DND-41 (cell line): ENCODE results near the gene PLXNA4.

Experiments
- ATAC-seq: fragments of 200-7000 bp; cut with Tn5 transposase; 3 replicates; pipeline ENCODE4 v1.9.1; 2021; ENCODE audit warnings: low read depth; ENCODE audit not compliant: insufficient read depth
- DNase-seq: peaks from one replicate; pipeline ENCODE4 v3.0.0-alpha.2; 2020
- H2AFZ ChIP-seq: 2 replicates; pipeline ENCODE4 v1.6.0; 2012; ENCODE audit warnings: low read depth, low read length
- H3K27ac ChIP-seq: 2 replicates; pipeline ENCODE4 v1.5.1; 2012; ENCODE audit warnings: low read length, inconsistent platforms
- H3K27me3 ChIP-seq: fragments of 200-600 bp; sonication (generic); 2 replicates; pipeline ENCODE4 v1.6.0; 2012; ENCODE audit warnings: low read length, mild to moderate bottlenecking, inconsistent platforms; ENCODE audit not compliant: insufficient read depth, poor library complexity
- H3K36me3 ChIP-seq: 2 replicates; pipeline ENCODE4 v1.5.1; 2012; ENCODE audit warnings: low read length, inconsistent platforms; ENCODE audit not compliant: insufficient read depth
- H3K4me1 ChIP-seq: 2 replicates; pipeline ENCODE4 v1.5.1; 2012; ENCODE audit warnings: mild to moderate bottlenecking, low read length; ENCODE audit not compliant: insufficient read depth
- H3K4me2 ChIP-seq: 2 replicates; pipeline ENCODE4 v1.6.0; 2012; ENCODE audit warnings: mild to moderate bottlenecking, moderate library complexity, low read length, inconsistent platforms; ENCODE audit not compliant: insufficient read depth
- H3K4me3 ChIP-seq, 2 experiments: fragments of 200-600 bp in 1 of 2; shearing (Covaris generic) in 1 of 2; 2 replicates each; pipeline ENCODE4 v1.5.1; 2012 to 2016; ENCODE audit warnings: inconsistent platforms in 2 of 2, low read length in 2 of 2, mild to moderate bottlenecking in 2 of 2, low read depth in 1 of 2, moderate library complexity in 1 of 2
- H3K79me2 ChIP-seq: 2 replicates; pipeline ENCODE4 v1.6.0; 2012; ENCODE audit warnings: low read length, inconsistent platforms; ENCODE audit not compliant: insufficient read depth
- H3K9ac ChIP-seq: 2 replicates; pipeline ENCODE4 v1.6.0; 2012; ENCODE audit warnings: low read depth, mild to moderate bottlenecking, inconsistent platforms, low read length, moderate library complexity
- H3K9me3 ChIP-seq: 2 replicates; pipeline ENCODE4 v1.5.1; 2012; ENCODE audit warnings: low read length, moderate library complexity, mild to moderate bottlenecking, inconsistent platforms; ENCODE audit not compliant: insufficient read depth, severe bottlenecking
- H4K20me1 ChIP-seq: 2 replicates; pipeline ENCODE4 v1.6.0; 2012; ENCODE audit warnings: low read length; ENCODE audit not compliant: insufficient read depth
- CTCF ChIP-seq: IDR thresholded peaks from 2 replicates; pipeline ENCODE4 v1.5.1; 2012; ENCODE audit warnings: borderline replicate concordance, low read length, moderate library complexity, mild to moderate bottlenecking; ENCODE audit not compliant: poor library complexity, severe bottlenecking; ENCODE audit errors: extremely low read depth
- EZH2 ChIP-seq: IDR thresholded peaks from 3 replicates; pipeline ENCODE4 v1.6.1; 2012; ENCODE audit warnings: borderline replicate concordance, low read depth, mild to moderate bottlenecking, moderate library complexity, low read length, inconsistent platforms; ENCODE audit not compliant: severe bottlenecking

Gene PLXNA4

DNA sequence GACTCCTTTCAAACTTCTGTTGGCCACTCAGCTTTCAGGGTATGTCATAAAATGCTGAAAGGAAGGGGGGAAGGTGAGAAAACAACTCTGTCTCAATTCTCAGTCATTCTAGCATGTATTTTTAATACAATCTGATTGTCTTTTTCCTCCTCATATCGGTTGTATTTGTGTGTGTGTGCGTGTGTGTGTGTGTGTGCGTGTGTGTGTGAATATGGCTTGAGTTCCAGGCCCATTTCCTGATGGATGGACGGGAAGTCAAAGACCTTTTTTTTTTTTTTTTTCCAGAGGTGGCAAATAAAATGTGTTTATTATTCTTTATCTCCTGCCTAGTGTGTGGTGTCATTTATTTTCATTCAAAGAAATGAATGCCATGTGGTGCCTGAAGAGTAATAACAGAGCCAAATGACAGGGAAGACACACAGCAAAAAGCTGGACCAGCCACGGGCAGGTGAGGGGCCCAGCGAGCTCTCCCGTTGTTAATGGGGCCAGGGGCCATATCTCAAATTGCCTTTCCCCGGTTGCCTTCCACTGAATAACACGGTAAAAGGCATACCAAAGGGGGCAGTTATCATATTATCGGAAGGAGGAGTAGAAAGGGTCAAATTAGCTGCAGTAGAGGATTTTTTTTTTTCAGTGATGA is 3.1 kb upstream of the PLXNA4 start:
- Histone ChIP-seq H3K4me2 (no peak overlapping the region), H3K9ac (no peak overlapping the region), H3K4me1 (no peaks in the 10 kb centered on the region), H4K20me1 (no peaks in the 10 kb centered on the region), H3K27ac (no peak overlapping the region), H3K27me3 (peaks cover 7% of the 10 kb centered on the region), H3K9me3 (no peaks in the 10 kb centered on the region), H3K4me3 (no peak overlapping the region), H3K79me2 (no peaks in the 10 kb centered on the region), H3K36me3 (no peaks in the 10 kb centered on the region), H2AFZ (no peak overlapping the region)
- DNase-seq (no peak), ATAC-seq (no peak)
- TF ChIP-seq EZH2, result no peak
- TF ChIP-seq CTCF, result no peak

GRCh38 chr7:132578826-132579225 is 2.6 kb upstream of the PLXNA4 start:
- Histone ChIP-seq H2AFZ (no peak overlapping the region), H3K4me3 (no peak overlapping the region), H3K27me3 (peaks cover 13% of the 10 kb centered on the region), H3K9me3 (no peaks in the 10 kb centered on the region), H3K9ac (no peak overlapping the region), H3K79me2 (no peaks in the 10 kb centered on the region), H4K20me1 (no peaks in the 10 kb centered on the region), H3K4me2 (no peak overlapping the region), H3K36me3 (no peaks in the 10 kb centered on the region), H3K4me1 (no peaks in the 10 kb centered on the region), H3K27ac (no peak overlapping the region)
- ATAC-seq, result no peak
- TF ChIP-seq CTCF, result no peak
- TF ChIP-seq EZH2, result no peak
- no peak for DNase-seq

DNA sequence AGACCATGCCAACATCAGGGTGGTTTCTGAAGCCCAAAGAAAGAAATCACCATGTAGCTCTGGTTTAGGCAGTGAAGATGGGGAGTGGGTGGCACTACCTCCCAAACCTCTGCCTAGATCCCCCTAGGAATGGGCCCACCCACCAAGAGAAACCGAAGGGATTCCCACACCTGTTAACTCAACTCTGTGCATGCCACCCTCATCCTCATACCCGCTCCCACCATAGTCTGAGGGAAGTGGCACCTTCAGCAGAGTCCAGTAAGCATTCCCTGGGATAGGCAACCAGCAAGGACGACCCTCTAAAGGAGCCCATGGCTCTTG is 1.7 kb upstream of the PLXNA4 start:
- no peak for TF ChIP-seq CTCF
- TF ChIP-seq EZH2, result no peak
- no peak overlapping the region for H2AFZ ChIP-seq
- ATAC-seq (no peak), DNase-seq (no peak)
- no peaks in the 10 kb centered on the region for H3K4me1 ChIP-seq
- no peaks in the 10 kb centered on the region for H3K9me3 ChIP-seq
- peaks cover 19% of the 10 kb centered on the region for H3K27me3 ChIP-seq
- H3K9ac ChIP-seq, result no peak overlapping the region
- H3K79me2 ChIP-seq, result no peaks in the 10 kb centered on the region
- H3K4me3 ChIP-seq, result no peak overlapping the region
- no peak overlapping the region for H3K4me2 ChIP-seq
- no peak overlapping the region for H3K27ac ChIP-seq
- no peaks in the 10 kb centered on the region for H4K20me1 ChIP-seq
- H3K36me3 ChIP-seq, result no peaks in the 10 kb centered on the region
